ENCODE results near the gene DYNC1I1. TPM values are rescaled to one million over a fixed set of nuclear protein-coding genes. Genes with fewer than 3 reads are reported as not detected.

The DYNC1I1 gene
- total and polyA plus RNA-seq, 10 donors, result 0.21 to 7.5 (median 0.86) TPM

- Histone ChIP-seq H3K27ac (no peak overlapping the region), H3K27me3 (replicated peaks in 1 of 7) (no peaks in the 10 kb centered on the region), H3K9me3 (no peaks in the 10 kb centered on the region), H3K4me3 (no peak overlapping the region), H3K4me1 (no peaks in the 10 kb centered on the region), H3K36me3 (no peaks in the 10 kb centered on the region)
- DNase-seq, result no peak
- WGBS, 5 donors, result 72 to 91% (median 76%) methylated on average over 1 of the region's 1 CpG
- intact Hi-C loops (cut with DNase I; ENCODE audit: low total_unique reads), result no loop called here
- TF ChIP-seq POLR2AphosphoS5 (IDR thresholded peaks at IDR 0.05) (no peak), CTCF (IDR thresholded peaks at IDR 0.05 in 8 of 11, conservative IDR thresholded peaks at IDR 0.05 in 3 of 11) (no peak)
These were observed 268.8 kb downstream of the DYNC1I1 start for GRCh38 chr7:96041171-96041570.

- Histone ChIP-seq H3K27ac (no peak overlapping the region), H3K4me1 (no peaks in the 10 kb centered on the region), H3K27me3 (replicated peaks in 1 of 7) (no peaks in the 10 kb centered on the region), H3K9me3 (no peaks in the 10 kb centered on the region), H3K4me3 (no peak overlapping the region), H3K36me3 (no peaks in the 10 kb centered on the region)
- WGBS, 5 donors, result 73 to 87% (median 80%) methylated on average over 3 of the region's 3 CpGs
- intact Hi-C loops (cut with DNase I; ENCODE audit: low total_unique reads), result no loop called here
- TF ChIP-seq POLR2A (IDR thresholded peaks at IDR 0.05), result no peak
- DNase-seq, result no peak
These were observed 272.8 kb downstream of the DYNC1I1 start for GRCh38 chr7:96045181-96045580.

GRCh38 chr7:96045919-96046318, 273.6 kb downstream of the DYNC1I1 start:
- intact Hi-C loops (cut with DNase I; ENCODE audit: low total_unique reads), result no loop called here

GRCh38 chr7:96052289-96052688, 279.9 kb downstream of the DYNC1I1 start:
- no peak overlapping the region for H3K4me3 ChIP-seq
- no peak for TF ChIP-seq POLR2AphosphoS5 (IDR thresholded peaks at IDR 0.05)
- no peak for TF ChIP-seq CTCF (IDR thresholded peaks at IDR 0.05 in 8 of 11, conservative IDR thresholded peaks at IDR 0.05 in 3 of 11)
- TF ChIP-seq POLR2A (IDR thresholded peaks at IDR 0.05), result no peak
- intact Hi-C loops (cut with DNase I; ENCODE audit: low total_unique reads), result no loop called here

More at GRCh38 chr7:96045919-96046318, 273.6 kb downstream of the DYNC1I1 start:
- H3K36me3 ChIP-seq, result no peaks in the 10 kb centered on the region
- no peaks in the 10 kb centered on the region for H3K4me1 ChIP-seq
- DNase-seq, result no peak
- H3K9me3 ChIP-seq, result no peaks in the 10 kb centered on the region
- WGBS, 5 donors, result 77 to 90% (median 86%) methylated on average over 4 of the region's 4 CpGs
- TF ChIP-seq POLR2AphosphoS5 (IDR thresholded peaks at IDR 0.05) (no peak), CTCF (IDR thresholded peaks at IDR 0.05 in 8 of 11, conservative IDR thresholded peaks at IDR 0.05 in 3 of 11) (no peak), POLR2A (IDR thresholded peaks at IDR 0.05) (no peak)
- no peak overlapping the region for H3K27ac ChIP-seq
- H3K4me3 ChIP-seq, result no peak overlapping the region
- H3K27me3 ChIP-seq (replicated peaks in 1 of 7), result no peaks in the 10 kb centered on the region

GRCh38 chr7:96052860-96053470, 280.6 kb downstream of the DYNC1I1 start:
- Histone ChIP-seq H3K4me3 (no peak overlapping the region), H3K36me3 (no peaks in the 10 kb centered on the region), H3K9me3 (no peaks in the 10 kb centered on the region), H3K4me1 (no peaks in the 10 kb centered on the region), H3K27ac (no peak overlapping the region), H3K27me3 (replicated peaks in 1 of 7) (no peaks in the 10 kb centered on the region)
- DNase-seq, result no peak
- intact Hi-C loops (cut with DNase I; ENCODE audit: low total_unique reads), result no loop called here
- TF ChIP-seq POLR2A (IDR thresholded peaks at IDR 0.05) (no peak), POLR2AphosphoS5 (IDR thresholded peaks at IDR 0.05) (no peak), CTCF (IDR thresholded peaks at IDR 0.05 in 8 of 11, conservative IDR thresholded peaks at IDR 0.05 in 3 of 11) (no peak)
- 72 to 80% (median 74%) methylated on average over 4 of the region's 4 CpGs for WGBS, 5 donors

More at GRCh38 chr7:96052289-96052688, 279.9 kb downstream of the DYNC1I1 start:
- Histone ChIP-seq H3K27me3 (replicated peaks in 1 of 7) (no peaks in the 10 kb centered on the region), H3K27ac (no peak overlapping the region), H3K4me1 (no peaks in the 10 kb centered on the region), H3K36me3 (no peaks in the 10 kb centered on the region), H3K9me3 (no peaks in the 10 kb centered on the region)
- DNase-seq, result no peak
